OCI-LY3 (cell line): ENCODE measurements around the gene FOXC1.

Source experiments
- H2AFZ ChIP-seq: fragments of 200-600, 300-600 bp; shearing (Covaris generic); 2 replicates; pipeline ENCODE4 v1.6.0; 2014; ENCODE audit warnings: antibody characterized with exemption, low read depth, low read length
- H3K27ac ChIP-seq: fragments of 200-600, 300-600 bp; sonication (generic); 2 replicates; pipeline ENCODE4 v1.5.1; 2014; ENCODE audit warnings: mild to moderate bottlenecking, low read length, moderate library complexity, mixed read lengths
- H3K27me3 ChIP-seq: fragments of 200-600, 300-600 bp; sonication (generic); 2 replicates; pipeline ENCODE4 v1.6.1; 2014; ENCODE audit warnings: low read depth, low read length, mixed read lengths
- H3K36me3 ChIP-seq: fragments of 200-600, 300-600 bp; sonication (generic); replicated peaks from 2 replicates; pipeline ENCODE3; 2014; ENCODE audit warnings: low read depth, low read length, mixed read lengths
- H3K4me1 ChIP-seq: fragments of 300-600, 200-600 bp; sonication (generic); 2 replicates; pipeline ENCODE4 v1.6.1; 2014; ENCODE audit warnings: low read length, mixed read lengths
- H3K4me2 ChIP-seq: fragments of 200-600, 300-600 bp; sonication (generic); 2 replicates; pipeline ENCODE4 v1.6.1; 2014; ENCODE audit warnings: low read length, mixed read lengths
- H3K4me3 ChIP-seq: fragments of 300-600, 200-600 bp; sonication (generic); 2 replicates; pipeline ENCODE4 v1.5.1; 2014; ENCODE audit warnings: antibody characterized with exemption, mild to moderate bottlenecking, low read length, moderate library complexity
- H3K79me2 ChIP-seq: fragments of 300-600, 200-600 bp; shearing (Covaris generic); 2 replicates; pipeline ENCODE4 v1.6.1; 2014; ENCODE audit warnings: mild to moderate bottlenecking, low read length, mixed read lengths
- H3K9ac ChIP-seq: fragments of 300-600, 200-600 bp; shearing (Covaris generic); 2 replicates; pipeline ENCODE4 v1.6.0; 2014; ENCODE audit warnings: mild to moderate bottlenecking, low read length, moderate library complexity
- H3K9me3 ChIP-seq: fragments of 200-600, 300-600 bp; shearing (Covaris generic); 2 replicates; pipeline ENCODE4 v1.6.1; 2014; ENCODE audit warnings: low read length, mixed read lengths; ENCODE audit not compliant: insufficient read depth
- H4K20me1 ChIP-seq: fragments of 200-600, 300-600 bp; sonication (generic); 2 replicates; pipeline ENCODE4 v1.6.1; 2016; ENCODE audit warnings: low read length, mixed read lengths; ENCODE audit not compliant: insufficient read depth
- CTCF ChIP-seq: fragments of 200-600, 300-600 bp; sonication (generic); IDR thresholded peaks from 2 replicates; pipeline ENCODE4 v1.5.1; 2014; ENCODE audit warnings: antibody characterized with exemption, low read length, low read depth
- EZH2phosphoT487 ChIP-seq: fragments of 200-600 bp; shearing (Covaris generic); IDR thresholded peaks from 2 replicates; pipeline ENCODE4 v1.6.1; 2018; ENCODE audit warnings: antibody characterized with exemption, mixed run types, low read depth

Gene FOXC1

GRCh38 chr6:1584996-1585668 is 24.6 kb upstream of the FOXC1 start:
- no peaks in the 10 kb centered on the region for H3K36me3 ChIP-seq
- H3K79me2 ChIP-seq, result no peaks in the 10 kb centered on the region
- no peaks in the 10 kb centered on the region for H4K20me1 ChIP-seq
- H3K9me3 ChIP-seq, result no peaks in the 10 kb centered on the region
- H3K4me3 ChIP-seq, result no peak overlapping the region
- TF ChIP-seq EZH2phosphoT487, result no peak
- no peak for TF ChIP-seq CTCF
- H2AFZ ChIP-seq, result no peak overlapping the region
- no peak overlapping the region for H3K27ac ChIP-seq
- no peaks in the 10 kb centered on the region for H3K27me3 ChIP-seq
- no peak overlapping the region for H3K4me2 ChIP-seq
- no peaks in the 10 kb centered on the region for H3K4me1 ChIP-seq
- H3K9ac ChIP-seq, result no peak overlapping the region

- Histone ChIP-seq H4K20me1 (no peaks in the 10 kb centered on the region), H3K79me2 (no peaks in the 10 kb centered on the region), H2AFZ (no peak overlapping the region), H3K36me3 (no peaks in the 10 kb centered on the region), H3K4me3 (no peak overlapping the region), H3K9me3 (no peaks in the 10 kb centered on the region), H3K27ac (no peak overlapping the region), H3K4me1 (no peaks in the 10 kb centered on the region), H3K9ac (no peak overlapping the region), H3K4me2 (no peak overlapping the region), H3K27me3 (no peaks in the 10 kb centered on the region)
- TF ChIP-seq CTCF (no peak), EZH2phosphoT487 (no peak)
Observed at GRCh38 chr6:1585669-1586049, 24.1 kb upstream of the FOXC1 start.

- no peak overlapping the region for H3K27ac ChIP-seq
- no peaks in the 10 kb centered on the region for H3K79me2 ChIP-seq
- TF ChIP-seq EZH2phosphoT487 (no peak), CTCF (no peak)
- no peak overlapping the region for H3K4me2 ChIP-seq
- no peaks in the 10 kb centered on the region for H3K27me3 ChIP-seq
- no peaks in the 10 kb centered on the region for H3K9me3 ChIP-seq
- no peaks in the 10 kb centered on the region for H4K20me1 ChIP-seq
- no peak overlapping the region for H3K9ac ChIP-seq
- no peaks in the 10 kb centered on the region for H3K36me3 ChIP-seq
- no peak overlapping the region for H2AFZ ChIP-seq
- no peaks in the 10 kb centered on the region for H3K4me1 ChIP-seq
- H3K4me3 ChIP-seq, result no peak overlapping the region
Observed at GRCh38 chr6:1586256-1586655, 23.5 kb upstream of the FOXC1 start.

GRCh38 chr6:1586861-1587450 is 22.8 kb upstream of the FOXC1 start:
- Histone ChIP-seq H3K4me2 (no peak overlapping the region), H4K20me1 (no peaks in the 10 kb centered on the region), H3K27ac (no peak overlapping the region), H3K4me1 (no peaks in the 10 kb centered on the region), H3K4me3 (no peak overlapping the region), H3K36me3 (no peaks in the 10 kb centered on the region), H3K27me3 (no peaks in the 10 kb centered on the region), H3K9ac (no peak overlapping the region), H3K9me3 (no peaks in the 10 kb centered on the region), H2AFZ (no peak overlapping the region), H3K79me2 (no peaks in the 10 kb centered on the region)
- no peak for TF ChIP-seq CTCF
- no peak for TF ChIP-seq EZH2phosphoT487
